GM12878 (cell line): ENCODE results near the gene HOXB3.

Experiments used
- ATF7 ChIP-seq: fragments of 450-650 bp; IDR thresholded peaks from 2 replicates; pipeline ENCODE4 v1.6.1; 2016; ENCODE audit warnings: low read depth, mild to moderate bottlenecking
- CTCF ChIP-seq, 3 experiments: IDR thresholded peaks in 2 of 3; conservative IDR thresholded peaks in 1 of 3; 2 replicates each; pipeline ENCODE4 v1.5.1; 2011; ENCODE audit warnings: low read depth in 3 of 3, low read length in 3 of 3, mild to moderate bottlenecking in 3 of 3, control low read depth in 2 of 3, moderate library complexity in 2 of 3, inconsistent platforms in 1 of 3, mixed read lengths in 1 of 3; ENCODE audit not compliant: control insufficient read depth in 2 of 3, insufficient read depth in 1 of 3; ENCODE audit errors: extremely low read depth in 1 of 3
- E4F1 ChIP-seq: fragments of 450-650 bp; IDR thresholded peaks from 2 replicates; pipeline ENCODE4 v1.6.1; 2018; ENCODE audit warnings: borderline replicate concordance, mild to moderate bottlenecking; ENCODE audit not compliant: partially characterized antibody
- REST ChIP-seq: IDR thresholded peaks from 2 replicates; pipeline ENCODE4 v1.6.1; 2012; ENCODE audit warnings: mild to moderate bottlenecking, low read depth, low read length
- YY1 ChIP-seq: IDR thresholded peaks from 2 replicates; pipeline ENCODE4 v1.6.1; 2011; ENCODE audit warnings: low read depth, mild to moderate bottlenecking, low read length

GRCh38 chr17:48570325-48571023 lies 19.6 kb downstream of the HOXB3 start:
- no peak for TF ChIP-seq E4F1
- TF ChIP-seq YY1 = no peak
- TF ChIP-seq CTCF (IDR thresholded peaks at IDR 0.05 in 2 of 3, conservative IDR thresholded peaks at IDR 0.05 in 1 of 3; ENCODE audit: control insufficient read depth in 2 of 3, extremely low read depth in 1 of 3, insufficient read depth in 1 of 3, low read depth in 3 of 3, low read length in 3 of 3) = no peak
- no peak for TF ChIP-seq ATF7
- TF ChIP-seq REST = no peak
